Keratinocyte (primary cell): ENCODE data around the gene FHL5.

Source experiments
- EZH2 ChIP-seq: IDR thresholded peaks from one replicate; pipeline ENCODE4 v1.6.1; 2012; ENCODE audit warnings: inconsistent platforms, mild to moderate bottlenecking, low read length, moderate library complexity
- TF ChIP-seq, protein P1 (sequence below), 3 experiments: IDR thresholded peaks in 1 of 3; conservative IDR thresholded peaks in 1 of 3; optimal IDR thresholded peaks in 1 of 3; 2 replicates in 2 of 3; 3 replicates in 1 of 3; pipeline versions ENCODE3 to v1.5.1; 2011; ENCODE audit warnings: low read length in 3 of 3, mild to moderate bottlenecking in 3 of 3, moderate library complexity in 2 of 3, control low read depth in 1 of 3, inconsistent platforms in 1 of 3; ENCODE audit not compliant: insufficient read depth in 2 of 3; ENCODE audit errors: extremely low read depth in 1 of 3

DNA sequence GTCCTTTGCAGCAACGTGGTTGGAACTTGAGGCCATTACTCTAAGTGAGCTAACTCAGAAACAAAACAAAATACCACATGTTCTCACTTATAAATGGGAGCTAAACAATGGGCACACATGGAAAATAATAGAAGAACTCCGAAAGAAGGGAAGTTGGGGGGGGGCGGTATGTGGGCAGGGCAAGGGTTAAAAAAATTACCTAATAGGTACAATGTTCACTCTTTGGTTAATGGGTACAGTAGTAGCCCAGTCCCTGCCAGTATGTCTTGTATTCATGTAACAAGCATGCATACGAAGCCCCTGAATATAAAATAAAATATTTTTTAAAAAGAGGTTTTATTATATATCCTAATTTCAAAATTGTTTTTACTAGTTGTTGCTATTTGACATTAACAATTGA, 15.3 kb upstream of the FHL5 start:
- no peak for TF ChIP-seq EZH2
- TF ChIP-seq, protein P1, sequence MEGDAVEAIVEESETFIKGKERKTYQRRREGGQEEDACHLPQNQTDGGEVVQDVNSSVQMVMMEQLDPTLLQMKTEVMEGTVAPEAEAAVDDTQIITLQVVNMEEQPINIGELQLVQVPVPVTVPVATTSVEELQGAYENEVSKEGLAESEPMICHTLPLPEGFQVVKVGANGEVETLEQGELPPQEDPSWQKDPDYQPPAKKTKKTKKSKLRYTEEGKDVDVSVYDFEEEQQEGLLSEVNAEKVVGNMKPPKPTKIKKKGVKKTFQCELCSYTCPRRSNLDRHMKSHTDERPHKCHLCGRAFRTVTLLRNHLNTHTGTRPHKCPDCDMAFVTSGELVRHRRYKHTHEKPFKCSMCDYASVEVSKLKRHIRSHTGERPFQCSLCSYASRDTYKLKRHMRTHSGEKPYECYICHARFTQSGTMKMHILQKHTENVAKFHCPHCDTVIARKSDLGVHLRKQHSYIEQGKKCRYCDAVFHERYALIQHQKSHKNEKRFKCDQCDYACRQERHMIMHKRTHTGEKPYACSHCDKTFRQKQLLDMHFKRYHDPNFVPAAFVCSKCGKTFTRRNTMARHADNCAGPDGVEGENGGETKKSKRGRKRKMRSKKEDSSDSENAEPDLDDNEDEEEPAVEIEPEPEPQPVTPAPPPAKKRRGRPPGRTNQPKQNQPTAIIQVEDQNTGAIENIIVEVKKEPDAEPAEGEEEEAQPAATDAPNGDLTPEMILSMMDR (optimal IDR thresholded peaks at IDR 0.05 in 1 of 3, IDR thresholded peaks at IDR 0.05 in 1 of 3, conservative IDR thresholded peaks at IDR 0.05 in 1 of 3; ENCODE audit: extremely low read depth in 1 of 3, insufficient read depth in 2 of 3, low read length in 3 of 3): no peak
